Measurements from ENCODE around the gene AP2S1.

- TF ChIP-seq POLR2A (IDR thresholded peaks at IDR 0.05; ENCODE audit: low read depth, low read length): no peak
- no peak for TF ChIP-seq TAF1 (IDR thresholded peaks at IDR 0.05; ENCODE audit: borderline replicate concordance, low read depth, low read length)
- TF ChIP-seq POLR2AphosphoS5 (IDR thresholded peaks at IDR 0.05; ENCODE audit: low read depth, low read length): no peak
Measured at GRCh38 chr19:46863818-46864629, 13.4 kb upstream of the AP2S1 start.
